ENCODE data around the gene EHD1.

EHD1 gene

DNA sequence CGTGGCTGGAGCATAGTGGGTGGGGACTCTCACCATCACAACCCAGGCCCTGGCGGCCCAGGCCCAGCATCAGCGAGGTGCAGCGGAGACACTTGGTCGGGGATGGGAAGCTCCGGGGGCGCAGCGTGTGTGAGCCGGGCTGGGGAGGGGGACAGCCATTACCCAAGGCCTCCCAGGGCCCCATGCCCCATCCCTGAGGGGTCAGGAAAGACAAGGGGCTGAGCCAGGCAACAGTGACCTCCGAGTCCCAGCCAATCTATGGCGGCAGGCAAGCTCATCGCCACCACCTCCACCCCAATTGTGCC is 45.3 kb downstream of the EHD1 start:
- TF ChIP-seq, protein P1, sequence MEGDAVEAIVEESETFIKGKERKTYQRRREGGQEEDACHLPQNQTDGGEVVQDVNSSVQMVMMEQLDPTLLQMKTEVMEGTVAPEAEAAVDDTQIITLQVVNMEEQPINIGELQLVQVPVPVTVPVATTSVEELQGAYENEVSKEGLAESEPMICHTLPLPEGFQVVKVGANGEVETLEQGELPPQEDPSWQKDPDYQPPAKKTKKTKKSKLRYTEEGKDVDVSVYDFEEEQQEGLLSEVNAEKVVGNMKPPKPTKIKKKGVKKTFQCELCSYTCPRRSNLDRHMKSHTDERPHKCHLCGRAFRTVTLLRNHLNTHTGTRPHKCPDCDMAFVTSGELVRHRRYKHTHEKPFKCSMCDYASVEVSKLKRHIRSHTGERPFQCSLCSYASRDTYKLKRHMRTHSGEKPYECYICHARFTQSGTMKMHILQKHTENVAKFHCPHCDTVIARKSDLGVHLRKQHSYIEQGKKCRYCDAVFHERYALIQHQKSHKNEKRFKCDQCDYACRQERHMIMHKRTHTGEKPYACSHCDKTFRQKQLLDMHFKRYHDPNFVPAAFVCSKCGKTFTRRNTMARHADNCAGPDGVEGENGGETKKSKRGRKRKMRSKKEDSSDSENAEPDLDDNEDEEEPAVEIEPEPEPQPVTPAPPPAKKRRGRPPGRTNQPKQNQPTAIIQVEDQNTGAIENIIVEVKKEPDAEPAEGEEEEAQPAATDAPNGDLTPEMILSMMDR (IDR thresholded peaks at IDR 0.05; ENCODE audit: low read depth, low read length, missing control alignments): no peak
- no peak overlapping the region for H3K4me3 ChIP-seq (replicated peaks; ENCODE audit: low read depth, low read length)
- DNase-seq (ENCODE audit: extremely low read depth, low read depth): no peak

DNA sequence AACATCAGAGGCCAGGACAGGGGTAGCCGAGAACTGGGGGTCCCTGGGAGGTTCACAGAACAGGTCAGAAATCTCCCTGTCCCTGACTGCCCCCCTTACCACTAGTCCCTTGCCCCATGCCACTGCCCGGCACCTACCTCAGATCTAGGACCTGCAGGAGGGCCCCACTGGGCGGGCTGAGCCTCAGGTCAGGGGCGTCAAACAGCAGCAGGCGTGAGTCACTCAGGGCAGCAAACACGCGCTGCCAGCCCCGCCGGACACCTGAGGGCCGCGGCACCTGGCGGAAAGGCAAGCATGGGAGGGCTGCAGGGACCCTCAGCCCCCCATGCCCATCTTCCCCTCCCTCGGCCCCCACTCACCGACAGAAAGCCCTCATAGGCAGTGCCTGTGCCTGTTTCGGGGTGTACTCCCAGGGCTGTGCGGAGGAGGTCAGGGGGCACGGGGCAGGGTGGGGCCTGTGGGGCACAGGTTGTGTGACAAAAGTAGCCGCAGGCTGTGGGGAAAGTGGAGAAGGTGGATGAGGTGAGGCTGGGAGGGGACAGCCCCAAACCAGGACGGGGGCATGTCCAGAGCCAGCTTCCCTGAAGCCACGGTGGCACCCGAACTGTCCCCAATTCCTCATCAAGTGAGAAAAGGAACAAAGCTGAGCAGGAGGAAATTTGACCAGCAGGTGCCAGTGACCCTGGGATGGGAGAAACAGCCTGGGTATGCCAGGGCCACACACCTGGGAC is 45.8 kb downstream of the EHD1 start:
- H3K4me3 ChIP-seq (replicated peaks; ENCODE audit: low read depth, low read length): no peak overlapping the region
- no peak for DNase-seq (ENCODE audit: extremely low read depth, low read depth)
- TF ChIP-seq, protein P1 (IDR thresholded peaks at IDR 0.05; ENCODE audit: low read depth, low read length, missing control alignments): no peak

DNA sequence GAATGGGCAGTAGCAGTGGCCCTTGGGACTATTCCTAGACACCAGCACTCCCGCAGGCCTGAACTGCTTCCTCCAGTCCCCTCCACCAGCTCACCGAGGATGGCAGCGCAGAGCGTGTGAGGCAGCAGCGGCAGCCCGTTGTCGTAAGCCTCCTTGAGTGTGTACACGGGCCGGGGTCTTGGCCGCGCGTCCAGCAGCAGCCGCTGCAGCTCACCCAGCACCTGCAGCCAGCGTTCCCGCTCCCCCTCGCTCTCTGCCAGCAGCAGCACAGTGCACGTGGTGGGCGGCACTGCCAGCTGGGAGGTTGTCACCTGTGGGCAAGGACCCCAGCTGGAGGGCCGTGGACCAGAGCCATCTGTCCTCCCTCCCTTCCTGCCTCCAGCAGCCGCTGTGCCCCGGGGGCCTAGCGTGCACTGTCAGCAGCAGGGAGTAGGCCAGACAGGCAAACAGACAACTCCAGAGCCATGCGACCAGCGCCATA is 47.0 kb downstream of the EHD1 start:
- H3K4me3 ChIP-seq (replicated peaks; ENCODE audit: low read depth, low read length): no peak overlapping the region
- TF ChIP-seq, protein P1 (IDR thresholded peaks at IDR 0.05; ENCODE audit: low read depth, low read length, missing control alignments): no peak
- no peak for DNase-seq (ENCODE audit: extremely low read depth, low read depth)

DNA sequence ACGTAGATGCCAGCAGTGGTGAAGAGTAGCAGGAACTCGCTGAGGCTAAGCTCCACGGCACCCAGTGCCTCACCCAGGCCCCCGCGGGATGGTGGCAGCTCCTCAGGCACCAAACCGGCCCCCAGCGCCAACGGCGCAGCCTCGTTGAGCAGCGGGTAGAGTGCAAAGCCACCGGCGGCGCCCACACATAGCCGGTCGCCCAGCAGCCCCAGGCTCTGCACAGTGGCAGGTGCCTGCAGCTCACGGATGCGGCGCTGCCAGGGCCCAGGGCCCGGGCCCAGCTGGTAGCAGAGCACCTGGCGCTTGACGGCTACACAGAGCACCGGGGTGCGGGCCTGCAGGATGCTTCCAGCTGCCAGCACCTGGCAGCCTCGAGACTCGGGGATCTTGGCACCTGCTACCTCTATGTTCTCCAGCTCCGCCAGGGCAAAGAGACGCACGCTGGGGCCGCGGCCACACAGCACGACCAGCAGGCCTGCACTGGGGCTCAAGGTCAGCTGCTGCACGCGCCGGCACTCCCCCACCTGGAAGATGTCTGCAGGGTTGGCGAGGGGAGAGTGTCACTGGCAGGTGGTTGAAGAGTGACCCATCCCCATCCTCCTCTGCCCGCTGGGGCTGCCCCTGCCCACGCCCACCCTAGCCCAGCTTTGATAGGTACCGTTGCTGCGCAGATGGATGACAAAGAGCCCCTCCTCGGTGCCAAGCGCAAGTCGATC is 48.7 kb downstream of the EHD1 start:
- DNase-seq (ENCODE audit: extremely low read depth, low read depth): no peak
- TF ChIP-seq, protein P1 (IDR thresholded peaks at IDR 0.05; ENCODE audit: low read depth, low read length, missing control alignments): no peak
- H3K4me3 ChIP-seq (replicated peaks; ENCODE audit: low read depth, low read length): no peak overlapping the region

DNA sequence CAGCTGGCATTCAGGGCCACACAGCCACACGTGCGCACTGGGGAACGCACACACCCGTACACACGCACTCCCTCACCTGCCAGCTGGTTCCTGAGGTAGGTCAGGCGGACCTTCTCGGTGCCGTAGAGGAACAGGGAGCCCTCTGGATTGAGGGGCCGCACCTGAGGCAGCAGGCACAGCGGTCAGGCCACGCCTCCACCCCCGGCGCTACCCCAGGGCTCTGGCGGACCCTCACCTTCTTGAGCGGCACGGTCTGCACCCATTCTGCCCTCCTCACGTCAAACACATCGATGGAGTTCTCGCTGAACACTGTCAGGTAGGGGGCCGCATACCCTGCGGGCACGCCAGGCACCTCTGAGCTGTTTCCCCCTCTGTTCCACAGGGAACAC is 51.0 kb downstream of the EHD1 start:
- TF ChIP-seq, protein P1 (IDR thresholded peaks at IDR 0.05; ENCODE audit: low read depth, low read length, missing control alignments): no peak
- DNase-seq (ENCODE audit: extremely low read depth, low read depth): no peak
- no peak overlapping the region for H3K4me3 ChIP-seq (replicated peaks; ENCODE audit: low read depth, low read length)

DNA sequence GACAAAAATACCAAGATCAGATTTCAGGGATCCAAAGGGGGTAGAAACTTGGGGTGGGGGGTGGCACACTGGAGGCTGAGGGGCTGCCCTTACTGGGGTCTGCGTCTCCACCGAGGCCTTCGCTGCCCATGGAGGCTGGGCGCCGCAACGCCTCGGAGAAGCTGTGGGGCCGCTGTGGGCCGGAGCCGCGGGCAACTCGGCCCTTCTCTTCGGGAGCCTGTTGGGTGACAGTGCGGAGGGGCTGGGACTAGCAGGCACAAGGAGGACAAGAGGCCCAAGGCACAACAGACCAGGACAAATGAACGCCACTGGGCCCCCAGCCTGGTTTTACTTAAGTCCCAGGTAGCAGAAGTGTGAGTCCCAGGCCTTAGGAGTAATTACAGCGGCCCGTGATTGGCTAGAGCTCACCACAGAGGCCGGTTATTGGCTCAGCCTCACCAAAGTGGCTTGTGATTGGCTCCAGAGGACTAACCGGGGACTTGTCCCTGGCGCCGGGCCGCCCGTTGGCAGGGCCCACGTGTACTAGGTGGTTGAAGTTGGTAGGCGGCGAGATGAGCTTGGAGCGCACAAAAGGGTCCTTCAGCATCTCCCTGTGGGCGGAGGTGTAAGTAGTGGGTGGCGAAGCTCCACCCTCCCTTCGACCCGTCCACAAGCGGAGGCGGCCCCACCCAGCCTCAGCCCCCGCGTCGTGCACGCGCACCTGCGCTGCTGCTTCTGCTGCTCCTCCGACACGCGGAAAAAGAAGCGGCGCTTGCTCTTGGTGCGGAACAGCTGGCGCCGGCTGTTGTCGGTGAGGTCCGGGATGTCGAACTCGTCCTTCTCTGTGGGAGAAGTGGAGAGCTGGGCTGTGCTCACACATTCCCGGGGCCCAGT is 51.6 kb downstream of the EHD1 start:
- TF ChIP-seq, protein P1 (IDR thresholded peaks at IDR 0.05; ENCODE audit: low read depth, low read length, missing control alignments): no peak
- no peak overlapping the region for H3K4me3 ChIP-seq (replicated peaks; ENCODE audit: low read depth, low read length)
- DNase-seq (ENCODE audit: extremely low read depth, low read depth): no peak

All from HFF-Myc (cell line).